Muscle layer of duodenum (tissue), 2 donors: ENCODE data around the gene ANKRD40CL.

Experiments
- H3K27ac ChIP-seq: one replicate; pipeline ENCODE4 v1.7.0; 2013; ENCODE audit warnings: mild to moderate bottlenecking, low read length
- H3K27me3 ChIP-seq: one replicate; pipeline ENCODE4 v1.7.0; 2013; ENCODE audit warnings: low read depth, mild to moderate bottlenecking, control low read depth, low read length
- H3K36me3 ChIP-seq, 2 donors: one replicate each; pipeline ENCODE4 v1.7.0; 2013; ENCODE audit warnings: low read length in 2 of 2, control low read depth in 1 of 2, mild to moderate bottlenecking in 1 of 2; ENCODE audit not compliant: insufficient read depth in 2 of 2, control insufficient read depth in 1 of 2
- H3K4me1 ChIP-seq, 2 donors: one replicate each; pipeline ENCODE4 v1.7.0; 2013; ENCODE audit warnings: low read length in 2 of 2, mild to moderate bottlenecking in 2 of 2, control low read depth in 1 of 2, moderate library complexity in 1 of 2; ENCODE audit not compliant: insufficient read depth in 2 of 2, control insufficient read depth in 1 of 2
- H3K4me3 ChIP-seq, 2 donors: one replicate each; pipeline ENCODE4 v1.7.0; 2013; ENCODE audit warnings: low read length in 2 of 2, low read depth in 1 of 2, mild to moderate bottlenecking in 1 of 2
- H3K9me3 ChIP-seq, 2 donors: one replicate each; pipeline ENCODE4 v1.7.0; 2013; ENCODE audit warnings: low read length in 2 of 2, control low read depth in 1 of 2, mild to moderate bottlenecking in 1 of 2; ENCODE audit not compliant: control insufficient read depth in 1 of 2
- donor health status: healthy.

Gene ANKRD40CL

DNA sequence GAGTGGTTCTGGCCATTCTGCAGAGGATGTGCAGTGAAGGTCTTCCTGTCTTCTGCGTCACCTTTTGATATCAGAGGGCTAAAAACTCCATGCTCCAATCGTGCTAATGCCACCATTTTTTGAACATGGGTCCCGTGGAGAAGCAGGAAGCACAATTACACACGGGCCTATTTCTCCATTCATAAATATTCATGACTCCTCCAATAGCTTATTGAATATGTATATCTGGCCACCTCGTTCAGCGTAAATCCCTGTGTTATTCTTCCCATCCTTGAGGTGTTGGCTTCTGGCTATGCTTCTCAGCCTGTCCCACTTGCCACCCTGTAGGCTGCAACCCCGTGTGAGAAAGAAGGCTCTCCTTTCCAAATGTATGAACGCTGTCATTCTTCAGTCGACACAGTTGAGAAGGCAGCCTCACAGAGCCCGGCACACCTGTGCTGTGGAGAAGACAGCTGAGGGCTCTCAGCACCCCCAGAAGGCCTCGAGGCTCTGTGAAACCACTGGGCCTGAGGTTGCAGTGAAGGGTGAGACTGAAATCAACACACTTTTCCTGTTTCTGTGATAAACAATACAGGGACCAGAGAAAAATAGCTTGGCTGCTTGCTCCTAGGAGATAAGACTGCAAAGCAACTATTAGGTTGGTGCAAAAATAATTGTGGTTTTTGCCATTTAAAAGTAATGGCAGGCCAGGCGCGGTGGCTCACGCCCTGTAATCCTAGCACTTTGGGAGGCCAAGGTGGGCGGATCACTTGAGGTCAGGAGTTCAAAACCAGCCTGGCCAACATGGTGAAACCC is 4.9 kb upstream of the ANKRD40CL start:
- H3K27ac ChIP-seq, result no peak overlapping the region
- no peak overlapping the region for H3K4me3 ChIP-seq
- no peaks in the 10 kb centered on the region for H3K27me3 ChIP-seq
- H3K9me3 ChIP-seq, result no peaks in the 10 kb centered on the region
- no peaks in the 10 kb centered on the region for H3K36me3 ChIP-seq
- no peaks in the 10 kb centered on the region for H3K4me1 ChIP-seq

DNA sequence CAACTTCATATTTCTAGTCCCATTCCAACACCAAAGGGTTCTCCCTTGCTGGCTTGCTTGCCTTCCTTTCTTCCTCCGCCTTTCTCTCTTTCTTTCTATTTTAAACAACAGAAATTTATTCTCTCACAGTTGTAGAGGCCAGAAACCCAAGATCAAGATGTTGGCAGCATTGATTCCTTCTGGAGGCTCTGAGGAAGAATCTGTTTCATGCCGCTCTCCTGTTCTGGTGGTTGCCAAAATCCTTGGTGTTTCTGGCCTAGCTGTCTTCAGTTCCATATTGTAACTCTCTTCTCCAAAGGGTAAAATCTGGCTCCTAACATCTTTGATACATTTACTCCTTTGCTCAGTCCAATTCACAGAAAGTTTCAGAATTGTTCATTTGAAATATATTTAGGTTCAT is 3.0 kb upstream of the ANKRD40CL start:
- H3K9me3 ChIP-seq, result no peaks in the 10 kb centered on the region
- H3K27ac ChIP-seq, result no peak overlapping the region
- peaks cover 4 to 7% of the 10 kb centered on the region in 2 donors for H3K4me1 ChIP-seq
- H3K4me3 ChIP-seq, result no peak overlapping the region
- no peaks in the 10 kb centered on the region for H3K36me3 ChIP-seq
- no peaks in the 10 kb centered on the region for H3K27me3 ChIP-seq

DNA sequence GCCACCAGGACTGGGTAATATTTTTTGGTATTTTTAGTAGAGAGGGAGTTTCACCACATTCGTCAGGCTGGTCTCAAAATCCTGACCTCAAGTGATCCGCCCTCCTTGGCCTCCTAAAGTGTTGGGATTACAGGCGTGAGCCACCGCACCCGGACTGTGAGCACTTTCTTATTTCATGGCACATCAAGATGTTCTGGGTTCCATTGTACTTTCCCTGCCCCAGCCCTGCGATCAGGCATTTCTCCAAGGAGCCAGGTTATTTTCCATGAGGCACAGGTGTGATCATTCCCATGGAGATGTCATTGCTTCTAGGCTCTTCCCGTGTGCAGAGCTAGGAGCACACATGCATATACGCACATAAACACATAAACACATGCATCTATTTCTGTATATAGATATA is 2.6 kb upstream of the ANKRD40CL start:
- Histone ChIP-seq H3K27me3 (no peaks in the 10 kb centered on the region), H3K27ac (no peak overlapping the region), H3K36me3 (no peaks in the 10 kb centered on the region), H3K4me1 (peaks cover 8 to 12% of the 10 kb centered on the region in 2 donors), H3K4me3 (no peak overlapping the region), H3K9me3 (no peaks in the 10 kb centered on the region)

DNA sequence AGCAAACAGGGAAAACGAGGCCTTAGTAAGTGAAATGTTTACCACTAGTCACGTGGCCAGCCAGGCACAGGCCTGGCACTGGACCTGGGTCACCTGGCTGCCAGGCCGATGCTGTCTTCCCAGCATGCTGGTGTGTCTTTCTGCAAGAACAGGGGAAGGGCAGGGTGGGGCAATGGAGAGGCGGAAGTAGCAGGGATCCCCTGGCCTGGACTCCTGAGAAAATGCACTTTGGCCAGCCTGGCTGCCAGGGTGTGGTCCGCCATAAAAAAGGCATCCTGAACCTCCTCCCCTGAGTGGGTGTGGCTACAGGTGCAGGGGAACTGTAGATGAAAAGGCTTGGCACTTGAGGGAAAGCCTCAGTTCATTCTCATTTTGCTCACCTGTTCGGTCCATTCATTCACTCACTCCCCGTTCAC is 1.0 kb upstream of the ANKRD40CL start:
- Histone ChIP-seq H3K27me3 (no peaks in the 10 kb centered on the region), H3K4me3 (no peak overlapping the region), H3K9me3 (no peaks in the 10 kb centered on the region), H3K4me1 (peaks cover 23 to 27% of the 10 kb centered on the region in 2 donors), H3K27ac (no peak overlapping the region), H3K36me3 (no peaks in the 10 kb centered on the region)

DNA sequence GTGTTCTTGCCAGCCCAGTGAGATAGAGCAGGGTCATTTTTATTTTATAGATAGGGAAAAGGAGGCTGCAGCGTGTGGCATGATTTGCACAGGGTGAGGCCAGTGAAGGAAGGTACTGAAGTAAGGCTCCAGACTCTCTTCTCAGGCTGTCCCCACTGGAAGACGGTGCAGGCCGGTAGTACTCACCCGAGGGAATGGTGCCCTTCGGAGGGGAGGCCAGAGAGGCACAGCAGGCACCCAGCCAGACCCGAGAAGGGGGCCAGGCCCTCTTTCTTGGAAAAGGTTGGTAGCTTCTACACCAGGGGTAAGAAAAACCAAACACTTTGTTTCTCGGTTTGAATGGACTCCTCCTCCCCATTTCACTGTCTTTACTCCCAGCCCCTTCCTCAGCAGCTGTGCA is 288 bp downstream of the ANKRD40CL start:
- H3K27ac ChIP-seq, result peak overlapping the region; percentile 80
- H3K9me3 ChIP-seq, result no peaks in the 10 kb centered on the region
- no peaks in the 10 kb centered on the region for H3K36me3 ChIP-seq
- peak overlapping the region in 1 of 2 donors; percentile 56 for H3K4me3 ChIP-seq
- H3K4me1 ChIP-seq, result peaks cover 24 to 31% of the 10 kb centered on the region in 2 donors
- H3K27me3 ChIP-seq, result no peaks in the 10 kb centered on the region

DNA sequence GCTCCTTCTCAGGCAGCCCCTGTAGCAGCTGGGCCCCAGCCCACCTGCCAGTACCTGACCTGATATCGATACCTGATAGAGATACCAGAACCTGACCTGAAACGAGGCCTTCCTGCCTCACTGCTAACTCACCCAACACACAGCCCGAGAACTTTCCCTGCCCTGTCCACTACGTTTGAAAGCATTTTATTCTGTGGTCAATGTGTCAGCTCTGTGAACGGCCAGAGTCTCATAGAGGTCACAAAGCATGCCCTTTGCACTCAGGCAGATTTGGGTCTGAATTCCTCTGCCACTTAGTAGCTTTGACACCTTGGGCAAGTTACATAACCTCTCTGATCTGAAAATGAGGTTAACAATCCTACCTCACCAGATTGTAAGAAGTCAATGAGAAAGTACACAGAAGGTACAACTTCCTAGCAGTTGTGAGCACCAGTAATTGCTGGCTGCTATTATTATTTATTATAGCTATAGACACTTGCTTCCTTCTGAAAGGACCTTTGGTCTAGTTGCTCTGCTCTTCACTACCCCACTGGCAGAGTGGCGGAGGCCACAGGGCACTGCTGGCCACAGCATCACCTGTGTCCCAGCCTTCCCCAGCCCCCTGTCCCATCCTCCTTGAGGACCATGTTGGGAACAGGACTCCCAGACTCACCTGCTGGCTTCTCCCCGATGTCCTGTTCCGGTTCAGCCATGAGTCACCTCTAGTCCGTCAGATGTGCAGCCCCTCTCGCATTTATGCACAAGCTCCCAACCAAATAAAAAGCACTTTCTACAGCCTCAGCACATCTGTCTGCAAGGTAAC is 895 bp downstream of the ANKRD40CL start:
- H3K27me3 ChIP-seq, result no peaks in the 10 kb centered on the region
- H3K9me3 ChIP-seq, result no peaks in the 10 kb centered on the region
- no peaks in the 10 kb centered on the region for H3K36me3 ChIP-seq
- H3K4me3 ChIP-seq, result peak overlapping the region in 1 of 2 donors; percentile 56
- peaks cover 24 to 31% of the 10 kb centered on the region in 2 donors for H3K4me1 ChIP-seq
- peak overlapping the region; percentile 80 for H3K27ac ChIP-seq

DNA sequence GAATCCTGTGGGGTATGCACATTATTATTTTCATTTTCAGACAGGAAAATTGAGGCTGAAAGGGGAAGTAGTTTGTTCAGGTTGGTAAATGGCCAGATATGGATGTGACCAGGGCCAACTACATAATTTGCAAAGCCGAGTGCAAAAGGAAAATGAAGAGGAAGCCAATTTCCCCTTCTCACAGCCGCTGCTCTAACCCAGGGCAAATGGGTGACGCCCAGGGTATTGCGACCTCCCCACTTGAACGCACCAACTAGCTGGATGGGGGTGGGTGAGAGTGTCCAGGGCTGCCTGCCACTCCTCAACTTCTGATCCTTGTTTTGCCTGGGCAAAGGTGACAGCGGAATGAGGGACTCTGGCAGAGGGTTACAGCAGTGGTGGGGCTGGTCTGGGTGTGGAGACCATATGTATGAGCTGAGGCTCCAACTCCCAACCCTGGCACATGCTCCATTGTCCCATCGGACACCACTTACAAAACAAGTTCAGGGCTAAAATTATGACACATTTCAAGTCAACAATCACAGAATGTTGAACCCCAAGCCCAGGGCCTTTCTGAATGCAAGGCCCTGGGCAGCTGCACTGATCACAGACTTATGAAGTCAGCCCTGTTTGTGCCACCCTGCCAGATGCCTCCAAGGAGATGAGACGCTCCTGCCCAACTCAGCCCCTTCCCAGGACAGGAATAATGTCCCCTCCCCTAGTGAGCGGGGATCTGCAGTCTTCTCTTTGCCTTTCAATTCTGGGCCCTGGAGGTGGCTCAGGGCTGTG is 1.7 kb downstream of the ANKRD40CL start:
- Histone ChIP-seq H3K36me3 (no peaks in the 10 kb centered on the region), H3K27me3 (no peaks in the 10 kb centered on the region), H3K9me3 (no peaks in the 10 kb centered on the region), H3K4me3 (peak overlapping the region; percentile 1 to 56), H3K27ac (peak overlapping the region; percentile 80), H3K4me1 (peaks cover 24 to 31% of the 10 kb centered on the region in 2 donors)

DNA sequence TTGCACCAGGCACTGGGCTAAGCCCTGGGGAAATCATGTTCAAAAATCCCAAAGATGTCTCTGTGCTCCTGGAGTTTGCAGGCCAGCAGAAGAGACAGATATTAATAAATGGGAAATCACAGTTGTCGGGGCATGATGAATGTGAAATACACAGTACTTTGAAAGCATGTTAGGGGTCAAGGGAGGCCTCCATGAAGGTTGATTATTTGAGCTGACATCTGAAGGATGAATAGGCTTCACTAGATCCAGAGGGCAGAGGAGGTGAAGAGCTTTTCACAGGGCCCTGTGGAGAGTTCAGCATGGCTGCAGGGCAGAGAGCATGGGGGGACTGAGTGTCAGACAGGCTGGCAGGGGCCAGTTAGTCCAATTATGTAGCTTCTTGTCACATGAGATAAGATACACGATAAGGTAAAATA is 2.6 kb downstream of the ANKRD40CL start:
- H3K36me3 ChIP-seq, result no peaks in the 10 kb centered on the region
- H3K27me3 ChIP-seq, result no peaks in the 10 kb centered on the region
- H3K4me3 ChIP-seq, result no peak overlapping the region
- no peak overlapping the region for H3K27ac ChIP-seq
- H3K4me1 ChIP-seq, result peaks cover 24 to 31% of the 10 kb centered on the region in 2 donors
- H3K9me3 ChIP-seq, result no peaks in the 10 kb centered on the region

DNA sequence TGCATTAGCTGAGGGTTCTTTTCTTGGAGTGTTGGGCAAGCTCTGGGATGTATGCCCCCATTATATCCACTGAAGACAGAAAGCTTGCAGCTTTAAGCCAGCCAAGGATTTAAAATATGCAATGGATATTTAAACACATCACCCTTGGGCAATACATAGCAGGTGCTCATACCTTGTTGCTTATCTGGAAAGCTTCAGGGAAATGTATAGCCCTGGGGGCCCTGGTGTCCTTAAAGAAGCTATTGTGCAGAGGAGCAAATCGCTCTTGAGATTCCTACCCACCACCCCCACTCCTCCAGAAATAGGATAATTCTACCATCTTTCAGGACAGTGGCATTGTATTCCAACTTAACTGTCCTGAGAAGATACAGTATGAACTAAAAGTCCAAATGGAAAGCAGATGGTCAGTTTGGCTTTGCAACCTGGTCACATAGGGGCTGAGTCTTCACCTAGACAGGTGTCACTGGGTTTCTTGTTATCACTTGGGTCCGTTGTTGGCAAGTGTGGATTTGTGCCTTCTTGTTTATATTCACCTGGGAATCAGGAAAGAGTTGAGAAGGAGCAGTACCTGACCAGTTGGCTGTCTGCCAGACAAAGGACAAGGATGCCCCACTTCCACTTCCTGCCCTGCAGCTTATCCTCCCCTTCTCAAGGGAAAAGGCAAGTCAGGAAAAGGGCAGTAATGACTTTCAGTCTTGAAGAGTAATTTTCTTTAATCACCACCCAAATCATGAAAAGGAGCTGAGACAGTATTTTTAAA is 3.4 kb downstream of the ANKRD40CL start:
- Histone ChIP-seq H3K36me3 (no peaks in the 10 kb centered on the region), H3K9me3 (no peaks in the 10 kb centered on the region), H3K4me3 (peak overlapping the region; percentile 46 to 52), H3K4me1 (peaks cover 24 to 31% of the 10 kb centered on the region in 2 donors), H3K27me3 (no peaks in the 10 kb centered on the region), H3K27ac (no peak overlapping the region)

DNA sequence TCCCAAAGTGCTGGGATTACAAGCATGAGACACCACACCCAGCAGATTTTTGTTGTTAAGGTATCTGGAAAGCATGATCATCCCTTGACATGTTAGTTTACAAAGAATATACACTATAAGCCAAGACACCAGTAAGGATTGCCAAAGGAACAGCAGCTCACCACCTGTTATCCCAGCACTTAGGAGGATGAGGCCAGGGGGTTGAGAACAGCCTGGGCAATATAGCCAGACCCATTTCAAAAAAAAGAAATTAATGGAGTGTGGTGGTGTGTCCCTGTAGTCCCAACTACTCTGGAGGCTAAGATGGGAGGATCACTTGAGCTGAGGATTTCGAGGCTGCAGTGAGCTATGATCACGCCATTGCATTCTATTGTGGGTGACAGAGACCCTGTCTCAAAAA is 5.1 kb downstream of the ANKRD40CL start:
- no peak overlapping the region for H3K27ac ChIP-seq
- no peaks in the 10 kb centered on the region for H3K36me3 ChIP-seq
- H3K9me3 ChIP-seq, result no peaks in the 10 kb centered on the region
- no peaks in the 10 kb centered on the region for H3K27me3 ChIP-seq
- H3K4me3 ChIP-seq, result no peak overlapping the region
- peaks cover 25 to 31% of the 10 kb centered on the region in 2 donors for H3K4me1 ChIP-seq
